ENCODE data around the gene ARPP21.

The ARPP21 gene

GRCh38 chr3:35744419-35744818 is 105.1 kb downstream of the ARPP21 start:
- no peak for DNase-seq (ENCODE audit: low spot score)
- no peak for TF ChIP-seq CTCF (IDR thresholded peaks at IDR 0.05; ENCODE audit: extremely low read depth, missing control alignments)

- TF ChIP-seq CTCF (IDR thresholded peaks at IDR 0.05; ENCODE audit: extremely low read depth, missing control alignments), result no peak
- no peak for DNase-seq (ENCODE audit: low spot score)
Measured at GRCh38 chr3:35745351-35745750, 106.0 kb downstream of the ARPP21 start.

GRCh38 chr3:35745802-35746484 is 106.6 kb downstream of the ARPP21 start:
- no peak for DNase-seq (ENCODE audit: low spot score)
- no peak for TF ChIP-seq CTCF (IDR thresholded peaks at IDR 0.05; ENCODE audit: extremely low read depth, missing control alignments)

- no peak for TF ChIP-seq CTCF (IDR thresholded peaks at IDR 0.05; ENCODE audit: extremely low read depth, missing control alignments)
- DNase-seq (ENCODE audit: low spot score), result no peak
Measured at GRCh38 chr3:35746492-35746891, 107.2 kb downstream of the ARPP21 start.

GRCh38 chr3:35748144-35748543 is 108.8 kb downstream of the ARPP21 start:
- TF ChIP-seq CTCF (IDR thresholded peaks at IDR 0.05; ENCODE audit: extremely low read depth, missing control alignments), result no peak

GRCh38 chr3:35751207-35751606 is 111.9 kb downstream of the ARPP21 start:
- no peak for DNase-seq (ENCODE audit: low spot score)
- no peak for TF ChIP-seq CTCF (IDR thresholded peaks at IDR 0.05; ENCODE audit: extremely low read depth, missing control alignments)

More at GRCh38 chr3:35748144-35748543, 108.8 kb downstream of the ARPP21 start:
- no peak for DNase-seq (ENCODE audit: low spot score)

- no peak for TF ChIP-seq CTCF (IDR thresholded peaks at IDR 0.05; ENCODE audit: extremely low read depth, missing control alignments)
- no peak for DNase-seq (ENCODE audit: low spot score)
Measured at GRCh38 chr3:35757991-35758757, 118.8 kb downstream of the ARPP21 start.

Data from GM20000 (cell line).